CD4-positive, alpha-beta T cell treated with Interleukin-6 at 100 ng/mL for 8 hours (primary cell): ENCODE measurements around the gene IQSEC1.

ENCODE experiments used
- DNase-seq: peaks from one replicate; pipeline ENCODE4 v3.0.0-alpha.2; 2020; ENCODE audit warnings: mixed read lengths, low spot score

Gene IQSEC1

GRCh38 chr3:12954180-12954579 is 119.0 kb downstream of the IQSEC1 start:
- DNase-seq: no peak

DNA sequence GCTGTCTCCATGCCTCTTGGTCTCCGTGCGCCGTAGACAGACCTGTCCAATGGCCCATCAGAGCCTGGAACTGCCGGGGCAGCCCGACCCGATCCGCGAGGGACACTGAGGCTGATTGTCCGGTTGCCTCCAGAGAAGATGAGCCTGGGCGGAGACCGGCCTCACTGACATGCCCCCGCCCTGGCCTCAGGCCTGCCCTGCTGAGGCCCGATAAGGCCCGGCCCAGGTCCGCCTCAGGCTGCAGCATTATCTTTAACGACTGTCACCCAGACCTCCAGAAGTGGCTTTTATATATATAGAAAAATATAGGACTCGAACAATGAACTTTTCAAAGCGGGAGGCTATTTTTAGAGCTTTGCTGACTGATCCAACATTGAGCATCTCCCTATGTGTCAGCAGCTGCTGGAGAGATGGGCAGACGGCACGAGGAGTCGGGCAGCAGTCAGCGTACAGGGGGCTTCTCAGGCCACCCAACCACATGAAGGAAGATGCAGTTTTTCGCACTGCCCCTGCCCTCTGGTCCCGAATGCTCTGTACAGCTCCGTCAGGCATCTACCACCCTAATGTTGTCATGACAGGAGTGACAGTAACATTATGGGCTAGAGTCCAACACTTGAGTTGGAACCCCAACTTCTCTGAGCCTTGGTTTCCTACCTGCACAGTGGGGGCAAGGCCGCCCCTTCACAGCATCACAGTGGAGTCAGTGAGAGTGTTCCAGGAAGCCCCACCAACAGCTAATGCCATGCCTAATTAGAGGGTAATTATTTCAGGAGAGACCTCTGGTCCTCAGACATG is 119.8 kb downstream of the IQSEC1 start:
- DNase-seq: no peak

GRCh38 chr3:12952343-12953200 is 120.7 kb downstream of the IQSEC1 start:
- DNase-seq: no peak

GRCh38 chr3:12948891-12949711 is 124.1 kb downstream of the IQSEC1 start:
- DNase-seq: peak; percentile 19

- DNase-seq: no peak
Measured at GRCh38 chr3:12948371-12948770, 124.9 kb downstream of the IQSEC1 start.

GRCh38 chr3:12947504-12948369 is 125.5 kb downstream of the IQSEC1 start:
- DNase-seq: no peak

GRCh38 chr3:12946649-12947316 is 126.4 kb downstream of the IQSEC1 start:
- DNase-seq: no peak

DNA sequence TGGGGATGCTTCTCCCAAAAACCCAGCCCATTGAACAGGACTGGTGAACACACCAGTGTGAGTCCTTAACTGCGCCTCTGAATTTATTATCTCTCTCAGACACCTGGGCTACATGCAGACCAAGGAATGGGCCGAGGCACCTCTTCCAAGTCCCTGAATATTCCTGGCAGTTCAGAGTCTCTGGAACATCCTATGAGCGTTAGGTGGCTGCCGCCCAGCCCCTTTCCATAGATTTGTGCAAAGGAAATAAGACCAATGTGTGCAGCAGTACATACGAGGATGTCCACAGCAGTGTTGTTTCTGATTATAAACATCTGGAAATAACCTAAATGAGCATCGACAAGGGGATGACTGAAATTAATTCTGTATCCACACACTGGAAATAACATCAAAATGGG is 127.0 kb downstream of the IQSEC1 start:
- DNase-seq: no peak

GRCh38 chr3:12944849-12945248 is 128.4 kb downstream of the IQSEC1 start:
- DNase-seq: no peak

DNA sequence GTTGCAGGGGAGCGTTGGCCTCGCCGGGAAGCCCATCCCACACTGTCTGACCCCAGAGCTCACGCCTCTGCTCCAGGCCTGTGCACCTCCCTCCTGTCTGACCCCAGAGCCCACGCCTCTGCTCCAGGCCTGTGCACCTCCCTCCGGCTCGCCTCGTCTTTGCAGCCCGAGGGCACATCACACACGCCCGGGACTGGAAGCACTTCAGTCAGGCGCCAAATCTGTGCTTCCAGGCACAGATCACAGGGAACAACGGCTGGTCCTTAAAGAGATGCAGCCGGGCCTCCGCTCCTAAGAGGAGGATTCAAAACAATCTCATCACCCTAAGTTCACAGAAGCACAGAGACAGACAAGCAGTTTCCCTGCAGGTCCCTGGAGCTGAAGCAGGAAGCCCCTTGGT is 128.8 kb downstream of the IQSEC1 start:
- no peak for DNase-seq

GRCh38 chr3:12943124-12944021 is 129.9 kb downstream of the IQSEC1 start:
- DNase-seq: no peak

GRCh38 chr3:12941495-12942023 is 131.7 kb downstream of the IQSEC1 start:
- no peak for DNase-seq

DNA sequence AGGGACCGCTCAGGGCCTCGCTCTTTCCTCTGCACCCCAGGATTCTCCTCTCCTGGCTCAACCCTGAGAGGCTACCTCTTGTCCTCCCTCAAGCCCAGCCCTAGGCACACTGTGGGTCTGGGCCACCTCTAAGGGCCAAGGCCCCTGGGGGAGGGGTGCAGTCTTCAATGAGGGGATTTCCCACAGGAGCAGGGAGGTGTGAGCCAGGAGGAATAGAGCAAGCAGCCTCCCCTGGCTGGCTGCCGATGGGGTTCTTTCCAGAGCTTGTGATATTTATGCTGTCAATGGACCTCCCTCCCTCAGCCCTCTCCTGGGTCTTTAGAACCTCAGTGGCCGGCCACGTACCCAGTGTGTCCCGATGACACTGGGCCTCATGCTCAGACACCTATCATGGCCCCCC is 132.4 kb downstream of the IQSEC1 start:
- DNase-seq: no peak

DNA sequence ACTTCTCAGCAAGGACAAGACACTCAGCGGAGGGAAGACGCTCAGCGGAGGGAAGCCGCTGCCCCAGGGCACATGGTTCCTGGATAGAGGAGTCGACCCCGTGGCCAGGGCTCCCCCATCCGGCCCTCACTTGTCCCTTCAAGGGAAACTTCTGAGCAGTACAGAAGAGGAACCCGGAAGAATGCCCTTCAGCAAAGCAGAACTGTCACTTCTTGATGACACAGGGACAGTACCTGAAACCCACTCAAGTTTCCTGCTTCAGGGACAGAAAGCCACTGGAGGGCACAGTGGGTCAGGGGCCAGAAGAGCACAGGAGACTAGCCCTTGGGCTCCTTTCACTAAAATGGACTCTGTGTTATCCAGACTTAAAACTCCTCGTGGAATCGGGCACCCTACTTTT is 134.1 kb downstream of the IQSEC1 start:
- no peak for DNase-seq

GRCh38 chr3:12938258-12938711 is 134.9 kb downstream of the IQSEC1 start:
- DNase-seq: no peak

DNA sequence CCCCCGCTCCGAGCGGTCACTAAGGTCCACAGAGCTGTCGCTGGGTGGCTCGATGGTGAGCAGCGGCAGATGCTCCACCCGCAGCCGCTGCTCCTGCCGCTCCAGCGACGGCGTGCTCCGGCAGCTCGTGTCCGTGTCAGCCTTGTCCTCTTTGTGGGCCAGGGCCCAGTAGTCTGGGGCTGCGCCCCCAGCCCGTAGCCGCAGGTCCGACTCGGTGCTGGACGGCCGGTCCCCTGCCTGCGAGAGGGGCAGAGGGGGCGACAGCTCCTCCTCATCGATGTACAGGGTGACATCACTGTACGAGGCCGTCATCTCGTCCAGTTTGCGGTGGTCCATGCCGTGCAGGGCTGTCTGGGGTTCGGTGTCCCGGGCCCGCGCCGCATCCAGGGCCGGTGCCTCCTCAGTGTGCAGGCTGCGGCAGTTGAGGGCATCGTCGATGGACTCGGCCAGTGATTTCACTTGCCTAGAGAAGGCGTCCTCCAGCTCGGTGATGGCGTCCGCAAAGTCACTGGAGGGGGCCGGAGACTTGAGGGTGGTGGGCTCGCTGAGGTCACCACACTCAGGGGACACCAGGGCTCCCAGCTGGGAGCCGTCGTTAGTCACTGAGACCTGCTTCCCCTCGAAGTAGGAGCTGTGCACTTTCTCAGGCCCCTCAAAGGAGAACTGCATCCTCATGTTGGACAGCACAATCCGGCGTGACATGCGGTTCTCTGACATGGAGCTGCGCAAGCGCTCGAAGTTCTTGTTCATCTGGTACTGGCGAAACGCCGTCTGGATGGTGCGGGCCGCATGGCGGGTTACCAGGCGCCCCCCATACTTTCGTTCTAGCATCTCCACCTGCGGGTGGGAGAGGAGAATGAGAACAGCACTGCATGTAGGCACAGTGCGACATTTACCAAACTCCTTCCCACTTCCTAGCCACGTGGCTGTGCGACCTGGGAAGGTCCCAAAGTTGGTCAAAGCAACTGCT is 137.1 kb downstream of the IQSEC1 start:
- no peak for DNase-seq

GRCh38 chr3:12935023-12935860 is 138.0 kb downstream of the IQSEC1 start:
- no peak for DNase-seq
